Measurements from ENCODE around the gene SVEP1.

- TF ChIP-seq, protein P1, sequence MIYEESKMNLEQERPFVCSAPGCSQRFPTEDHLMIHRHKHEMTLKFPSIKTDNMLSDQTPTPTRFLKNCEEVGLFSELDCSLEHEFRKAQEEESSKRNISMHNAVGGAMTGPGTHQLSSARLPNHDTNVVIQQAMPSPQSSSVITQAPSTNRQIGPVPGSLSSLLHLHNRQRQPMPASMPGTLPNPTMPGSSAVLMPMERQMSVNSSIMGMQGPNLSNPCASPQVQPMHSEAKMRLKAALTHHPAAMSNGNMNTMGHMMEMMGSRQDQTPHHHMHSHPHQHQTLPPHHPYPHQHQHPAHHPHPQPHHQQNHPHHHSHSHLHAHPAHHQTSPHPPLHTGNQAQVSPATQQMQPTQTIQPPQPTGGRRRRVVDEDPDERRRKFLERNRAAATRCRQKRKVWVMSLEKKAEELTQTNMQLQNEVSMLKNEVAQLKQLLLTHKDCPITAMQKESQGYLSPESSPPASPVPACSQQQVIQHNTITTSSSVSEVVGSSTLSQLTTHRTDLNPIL (CRISPR knock-in tag; IDR thresholded peaks at IDR 0.05; ENCODE audit: low read depth): no peak; the same call in 1 of the 2 replicates
- TF ChIP-seq RARB (CRISPR knock-in tag; IDR thresholded peaks at IDR 0.05) (no peak), ZNF70 (CRISPR knock-in tag; IDR thresholded peaks at IDR 0.05) (no peak), PATZ1 (CRISPR knock-in tag; IDR thresholded peaks at IDR 0.05; ENCODE audit: borderline replicate concordance) (no peak), OSR1 (CRISPR knock-in tag; IDR thresholded peaks at IDR 0.05) (no peak), ESRRG (CRISPR knock-in tag; IDR thresholded peaks at IDR 0.05) (no peak), ZC3H10 (CRISPR knock-in tag; IDR thresholded peaks at IDR 0.05) (no peak), GLIS3 (CRISPR knock-in tag; IDR thresholded peaks at IDR 0.05) (no peak; the same call in 1 of the 2 replicates), ZFP30 (CRISPR knock-in tag; IDR thresholded peaks at IDR 0.05) (no peak), ARNTL (CRISPR knock-in tag; IDR thresholded peaks at IDR 0.05; ENCODE audit: borderline replicate concordance, low read depth) (no peak)
Observed at GRCh38 chr9:110443146-110443865, 136.2 kb downstream of the SVEP1 start.

All from SK-N-SH treated with all-trans-retinoic acid at 6 μM for 48 hours (cell line).